ENCODE results near the gene LRRTM4. TPM values are rescaled to one million over a fixed set of nuclear protein-coding genes. Genes with fewer than 3 reads are reported as not detected.

LRRTM4 gene
- polyA plus RNA-seq, 4 donors = 1.1 to 2.3 (median 1.4) TPM

GRCh38 chr2:77479895-77480294 is 42.3 kb downstream of the LRRTM4 start:
- no peak for DNase-seq (ENCODE audit: low read depth in 4 of 4, low spot score in 2 of 4)

GRCh38 chr2:77479395-77479794 is 42.8 kb downstream of the LRRTM4 start:
- DNase-seq (ENCODE audit: low read depth in 4 of 4, low spot score in 2 of 4) = no peak

- no peak for DNase-seq (ENCODE audit: low read depth in 4 of 4, low spot score in 2 of 4)
These were observed 52.1 kb downstream of the LRRTM4 start for GRCh38 chr2:77470096-77470495.

GRCh38 chr2:77469106-77469505 is 53.1 kb downstream of the LRRTM4 start:
- DNase-seq (ENCODE audit: low read depth in 4 of 4, low spot score in 2 of 4) = no peak

- DNase-seq (ENCODE audit: low read depth in 4 of 4, low spot score in 2 of 4) = no peak
These were observed 62.3 kb downstream of the LRRTM4 start for GRCh38 chr2:77459840-77460239.

GRCh38 chr2:77458216-77458615 is 64.0 kb downstream of the LRRTM4 start:
- no peak for DNase-seq (ENCODE audit: low read depth in 4 of 4, low spot score in 2 of 4)

GRCh38 chr2:77457665-77458064 is 64.5 kb downstream of the LRRTM4 start:
- DNase-seq (ENCODE audit: low read depth in 4 of 4, low spot score in 2 of 4) = no peak

GRCh38 chr2:77443076-77443475 is 79.1 kb downstream of the LRRTM4 start:
- no peak for DNase-seq (ENCODE audit: low read depth in 4 of 4, low spot score in 2 of 4)

GRCh38 chr2:77434880-77435279 is 87.3 kb downstream of the LRRTM4 start:
- DNase-seq (ENCODE audit: low read depth in 4 of 4, low spot score in 2 of 4) = no peak

GRCh38 chr2:77428946-77429345 is 93.2 kb downstream of the LRRTM4 start:
- peak in 1 of 4 donors; percentile 2 for DNase-seq (ENCODE audit: low read depth in 4 of 4, low spot score in 2 of 4)

GRCh38 chr2:77421971-77422370 is 100.2 kb downstream of the LRRTM4 start:
- DNase-seq (ENCODE audit: low read depth in 4 of 4, low spot score in 2 of 4) = no peak

- no peak for DNase-seq (ENCODE audit: low read depth in 4 of 4, low spot score in 2 of 4)
These were observed 103.6 kb downstream of the LRRTM4 start for GRCh38 chr2:77418537-77418936.

GRCh38 chr2:77404189-77404588 is 118.0 kb downstream of the LRRTM4 start:
- DNase-seq (ENCODE audit: low read depth in 4 of 4, low spot score in 2 of 4) = no peak

- DNase-seq (ENCODE audit: low read depth in 4 of 4, low spot score in 2 of 4) = no peak
These were observed 123.1 kb downstream of the LRRTM4 start for GRCh38 chr2:77398970-77399600.

GRCh38 chr2:77397763-77398162 is 124.4 kb downstream of the LRRTM4 start:
- DNase-seq (ENCODE audit: low read depth in 4 of 4, low spot score in 2 of 4) = no peak

GRCh38 chr2:77395011-77395410 is 127.2 kb downstream of the LRRTM4 start:
- DNase-seq (ENCODE audit: low read depth in 4 of 4, low spot score in 2 of 4) = no peak

- DNase-seq (ENCODE audit: low read depth in 4 of 4, low spot score in 2 of 4) = no peak
These were observed 131.1 kb downstream of the LRRTM4 start for GRCh38 chr2:77391119-77391518.

- no peak for DNase-seq (ENCODE audit: low read depth in 4 of 4, low spot score in 2 of 4)
These were observed 134.9 kb downstream of the LRRTM4 start for GRCh38 chr2:77387324-77387723.

GRCh38 chr2:77372636-77373035 is 149.5 kb downstream of the LRRTM4 start:
- no peak for DNase-seq (ENCODE audit: low read depth in 4 of 4, low spot score in 2 of 4)

- DNase-seq (ENCODE audit: low read depth in 4 of 4, low spot score in 2 of 4) = no peak
These were observed 151.7 kb downstream of the LRRTM4 start for GRCh38 chr2:77370511-77370910.

- no peak for DNase-seq (ENCODE audit: low read depth in 4 of 4, low spot score in 2 of 4)
These were observed 158.9 kb downstream of the LRRTM4 start for GRCh38 chr2:77363277-77363676.

GRCh38 chr2:77348821-77349220 is 173.4 kb downstream of the LRRTM4 start:
- no peak for DNase-seq (ENCODE audit: low read depth in 4 of 4, low spot score in 2 of 4)

GRCh38 chr2:77336013-77336412 is 186.2 kb downstream of the LRRTM4 start:
- no peak for DNase-seq (ENCODE audit: low read depth in 4 of 4, low spot score in 2 of 4)

All from left renal cortex interstitium (tissue), 4 donors.